K562 (cell line): Measurements from ENCODE around the gene TRIM65. TPM values are rescaled to one million over a fixed set of nuclear protein-coding genes. Genes with fewer than 3 reads are reported as not detected.
A peak's percentile ranks its signal among the peaks of the same experiment; 100 is the strongest.

Experiments used
- NFIX ChIP-seq: fragments of 250-450 bp; sonication (Bioruptor Pico); IDR thresholded peaks from 2 replicates; pipeline ENCODE4 v1.4.0; 2020; ENCODE audit warnings: low read depth, mild to moderate bottlenecking, moderate library complexity
- SMAD4 ChIP-seq: fragments of 250-450 bp; sonication (Bioruptor Pico); conservative IDR thresholded peaks from 2 replicates; pipeline ENCODE4 v1.8.0; 2021; ENCODE audit warnings: inconsistent platforms, mild to moderate bottlenecking, moderate library complexity
- ZNF274 ChIP-seq: IDR thresholded peaks from 2 replicates; pipeline ENCODE4 v1.6.1; 2011; ENCODE audit warnings: low read depth, mild to moderate bottlenecking, low read length, moderate library complexity, borderline replicate concordance
- polyA plus RNA-seq, 8 experiments: library from polyadenylated mRNA; depleted of rRNA in 4 of 8; stranded (reverse) in 5 of 8; unstranded in 3 of 8; fragments of >200 nt; fragmentation: Nextera tagmentation in 2 of 8; fragmentation: Illumina TruSeq in 1 of 8; extraction: Ambion mirVana in 2 of 8; extraction: Trizol in 1 of 8; gene quantifications; 2 replicates each; pipeline versions ENCODE4 v1.2.1 to v1.2.3, GENCODE V29; 2011 to 2014; ENCODE audit warnings: inconsistent platforms in 1 of 8, missing spikeins in 1 of 8
- total RNA-seq, 7 experiments: library from RNA; depleted of rRNA in 6 of 7; stranded (reverse); fragments of >200 nt in 6 of 7; fragmentation: Illumina TruSeq in 2 of 7; extraction: Trizol in 2 of 7; gene quantifications; 2 replicates each; pipeline versions ENCODE4 v1.2.1 to v1.2.3, GENCODE V29; 2011 to 2021; ENCODE audit warnings: low replicate concordance in 1 of 7
- TF ChIP-seq, protein P1 (sequence below): fragments of 150-350 bp; IDR thresholded peaks from 2 replicates; pipeline ENCODE4 v1.6.1; 2014; ENCODE audit warnings: low read depth, mild to moderate bottlenecking, low read length, borderline replicate concordance
- TF ChIP-seq, protein P2 (sequence below): sonication (generic); formaldehyde crosslinking; IDR thresholded peaks from 2 replicates; pipeline ENCODE4 v1.8.0; 2022; ENCODE audit warnings: mild to moderate bottlenecking, missing genetic modification reagents
- TF ChIP-seq, protein P3 (sequence below): fragments of 250-450 bp; sonication (Bioruptor Pico); IDR thresholded peaks from 2 replicates; pipeline ENCODE4 v1.5.0; 2021; ENCODE audit warnings: mild to moderate bottlenecking, moderate library complexity
- TF ChIP-seq, protein P4 (sequence below): sonication (generic); formaldehyde crosslinking; IDR thresholded peaks from 2 replicates; pipeline ENCODE4 v1.8.0; 2022; ENCODE audit warnings: mild to moderate bottlenecking, missing genetic modification reagents
- TF ChIP-seq, protein P5 (sequence below): fragments of 450-650 bp; IDR thresholded peaks from 2 replicates; pipeline ENCODE4 v1.6.1; 2016; ENCODE audit warnings: missing biosample characterization, missing genetic modification characterization

Gene TRIM65
- total and polyA plus RNA-seq, 9 of the 15 experiments (the other 6 are each of a cell fraction or from before 2014, with no cell fraction given): 2.8 to 45.7 (median 22.9) TPM

DNA sequence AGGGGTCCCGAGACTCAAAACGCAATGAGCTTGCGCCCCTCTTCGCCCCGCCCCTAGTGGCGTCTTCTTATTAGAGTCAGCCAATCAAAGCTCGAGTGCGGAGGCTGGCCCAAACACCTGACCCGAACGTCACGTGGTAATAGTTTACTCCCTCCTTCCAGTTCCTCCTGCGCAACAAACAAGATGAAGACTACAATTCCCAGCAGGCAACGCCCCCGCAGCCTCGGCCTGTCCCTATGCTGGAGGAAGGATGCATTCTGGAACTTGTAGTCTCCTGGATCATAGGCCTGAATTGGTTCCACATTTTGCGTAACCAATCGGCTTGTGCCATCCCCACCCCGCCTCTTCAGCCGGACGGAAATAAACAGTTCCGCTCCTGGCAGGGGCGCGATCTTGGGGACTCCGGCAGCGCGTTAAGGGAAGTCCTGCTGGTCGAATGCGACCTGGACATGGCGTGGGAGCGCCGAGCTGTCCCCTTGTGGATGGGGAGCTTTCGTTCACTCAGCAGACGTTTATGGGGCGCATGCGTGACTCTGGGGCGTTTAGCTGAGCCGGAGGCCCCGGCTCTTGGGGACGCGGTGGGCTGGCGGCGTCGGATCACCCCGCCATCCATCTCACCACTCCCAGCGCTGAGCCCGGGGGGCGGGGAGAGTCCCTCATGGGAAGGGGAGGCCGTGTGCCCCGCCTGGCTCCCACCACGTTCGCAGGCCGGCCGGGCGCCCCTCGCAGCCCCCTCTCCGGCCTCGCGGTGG is 41.3 kb downstream of the TRIM65 start, which contains the start of gene WBP2 (continued):
- TF ChIP-seq, protein P1, sequence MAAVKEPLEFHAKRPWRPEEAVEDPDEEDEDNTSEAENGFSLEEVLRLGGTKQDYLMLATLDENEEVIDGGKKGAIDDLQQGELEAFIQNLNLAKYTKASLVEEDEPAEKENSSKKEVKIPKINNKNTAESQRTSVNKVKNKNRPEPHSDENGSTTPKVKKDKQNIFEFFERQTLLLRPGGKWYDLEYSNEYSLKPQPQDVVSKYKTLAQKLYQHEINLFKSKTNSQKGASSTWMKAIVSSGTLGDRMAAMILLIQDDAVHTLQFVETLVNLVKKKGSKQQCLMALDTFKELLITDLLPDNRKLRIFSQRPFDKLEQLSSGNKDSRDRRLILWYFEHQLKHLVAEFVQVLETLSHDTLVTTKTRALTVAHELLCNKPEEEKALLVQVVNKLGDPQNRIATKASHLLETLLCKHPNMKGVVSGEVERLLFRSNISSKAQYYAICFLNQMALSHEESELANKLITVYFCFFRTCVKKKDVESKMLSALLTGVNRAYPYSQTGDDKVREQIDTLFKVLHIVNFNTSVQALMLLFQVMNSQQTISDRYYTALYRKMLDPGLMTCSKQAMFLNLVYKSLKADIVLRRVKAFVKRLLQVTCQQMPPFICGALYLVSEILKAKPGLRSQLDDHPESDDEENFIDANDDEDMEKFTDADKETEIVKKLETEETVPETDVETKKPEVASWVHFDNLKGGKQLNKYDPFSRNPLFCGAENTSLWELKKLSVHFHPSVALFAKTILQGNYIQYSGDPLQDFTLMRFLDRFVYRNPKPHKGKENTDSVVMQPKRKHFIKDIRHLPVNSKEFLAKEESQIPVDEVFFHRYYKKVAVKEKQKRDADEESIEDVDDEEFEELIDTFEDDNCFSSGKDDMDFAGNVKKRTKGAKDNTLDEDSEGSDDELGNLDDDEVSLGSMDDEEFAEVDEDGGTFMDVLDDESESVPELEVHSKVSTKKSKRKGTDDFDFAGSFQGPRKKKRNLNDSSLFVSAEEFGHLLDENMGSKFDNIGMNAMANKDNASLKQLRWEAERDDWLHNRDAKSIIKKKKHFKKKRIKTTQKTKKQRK: 0 out of 2 replicates have a peak, but pooled peaks have one; percentile 30
- TF ChIP-seq, protein P2, sequence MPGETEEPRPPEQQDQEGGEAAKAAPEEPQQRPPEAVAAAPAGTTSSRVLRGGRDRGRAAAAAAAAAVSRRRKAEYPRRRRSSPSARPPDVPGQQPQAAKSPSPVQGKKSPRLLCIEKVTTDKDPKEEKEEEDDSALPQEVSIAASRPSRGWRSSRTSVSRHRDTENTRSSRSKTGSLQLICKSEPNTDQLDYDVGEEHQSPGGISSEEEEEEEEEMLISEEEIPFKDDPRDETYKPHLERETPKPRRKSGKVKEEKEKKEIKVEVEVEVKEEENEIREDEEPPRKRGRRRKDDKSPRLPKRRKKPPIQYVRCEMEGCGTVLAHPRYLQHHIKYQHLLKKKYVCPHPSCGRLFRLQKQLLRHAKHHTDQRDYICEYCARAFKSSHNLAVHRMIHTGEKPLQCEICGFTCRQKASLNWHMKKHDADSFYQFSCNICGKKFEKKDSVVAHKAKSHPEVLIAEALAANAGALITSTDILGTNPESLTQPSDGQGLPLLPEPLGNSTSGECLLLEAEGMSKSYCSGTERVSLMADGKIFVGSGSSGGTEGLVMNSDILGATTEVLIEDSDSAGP (CRISPR knock-in tag): no peak
- TF ChIP-seq NFIX (no peak), ZNF274 (no peak), SMAD4 (CRISPR knock-in tag) (no peak)
- TF ChIP-seq, protein P3, sequence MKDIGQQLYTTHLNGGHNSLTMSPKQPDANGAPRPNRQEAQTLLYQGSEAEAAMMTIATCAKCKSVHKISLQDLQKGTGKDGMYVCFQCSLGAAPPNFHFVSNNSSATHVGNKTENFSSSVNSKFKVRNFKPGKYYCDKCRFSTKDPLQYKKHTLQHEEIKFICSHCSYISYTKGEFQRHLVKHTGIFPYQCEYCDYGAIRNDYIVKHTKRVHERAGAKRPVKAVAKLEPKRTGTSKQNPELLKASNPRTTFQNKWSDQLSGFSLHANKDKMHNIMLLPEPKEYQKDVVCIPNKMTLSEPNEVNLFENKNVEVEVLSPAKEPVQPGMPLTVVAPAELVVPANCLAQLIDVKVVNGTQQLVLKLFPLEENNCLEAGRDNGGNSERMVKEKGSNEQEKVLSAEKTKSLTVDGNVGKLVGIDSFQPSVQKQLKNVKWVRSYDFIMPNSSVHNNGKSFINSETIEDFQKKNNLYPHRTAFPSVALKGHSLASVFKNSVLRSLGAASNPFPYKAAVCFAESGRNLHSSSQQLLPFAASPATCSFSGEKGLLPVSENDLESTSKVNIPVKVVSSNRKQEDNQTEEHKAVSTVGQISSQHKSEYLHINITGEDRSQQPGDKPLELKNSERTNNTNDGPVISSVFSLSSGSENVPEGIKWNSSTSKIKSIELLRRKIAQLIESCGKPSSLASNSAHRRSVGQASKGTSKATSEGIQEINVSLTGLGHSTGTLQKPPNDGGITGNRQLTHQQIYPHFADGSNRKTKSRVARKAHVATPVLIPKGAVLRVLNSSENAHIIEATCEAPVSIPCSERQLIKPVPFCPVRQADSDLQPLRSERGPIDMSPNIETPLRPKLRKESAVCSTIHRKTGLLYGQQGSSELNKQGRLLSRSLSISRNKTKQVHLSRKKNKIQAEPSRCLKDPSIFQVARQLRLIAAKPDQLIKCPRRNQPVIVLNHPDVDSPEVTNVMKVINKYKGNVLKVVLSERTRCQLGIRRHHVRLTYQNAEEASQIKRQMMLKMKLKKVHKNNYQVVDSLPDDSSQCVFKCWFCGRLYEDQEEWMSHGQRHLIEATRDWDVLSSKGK (CRISPR knock-in tag): no peak
- TF ChIP-seq, protein P4, sequence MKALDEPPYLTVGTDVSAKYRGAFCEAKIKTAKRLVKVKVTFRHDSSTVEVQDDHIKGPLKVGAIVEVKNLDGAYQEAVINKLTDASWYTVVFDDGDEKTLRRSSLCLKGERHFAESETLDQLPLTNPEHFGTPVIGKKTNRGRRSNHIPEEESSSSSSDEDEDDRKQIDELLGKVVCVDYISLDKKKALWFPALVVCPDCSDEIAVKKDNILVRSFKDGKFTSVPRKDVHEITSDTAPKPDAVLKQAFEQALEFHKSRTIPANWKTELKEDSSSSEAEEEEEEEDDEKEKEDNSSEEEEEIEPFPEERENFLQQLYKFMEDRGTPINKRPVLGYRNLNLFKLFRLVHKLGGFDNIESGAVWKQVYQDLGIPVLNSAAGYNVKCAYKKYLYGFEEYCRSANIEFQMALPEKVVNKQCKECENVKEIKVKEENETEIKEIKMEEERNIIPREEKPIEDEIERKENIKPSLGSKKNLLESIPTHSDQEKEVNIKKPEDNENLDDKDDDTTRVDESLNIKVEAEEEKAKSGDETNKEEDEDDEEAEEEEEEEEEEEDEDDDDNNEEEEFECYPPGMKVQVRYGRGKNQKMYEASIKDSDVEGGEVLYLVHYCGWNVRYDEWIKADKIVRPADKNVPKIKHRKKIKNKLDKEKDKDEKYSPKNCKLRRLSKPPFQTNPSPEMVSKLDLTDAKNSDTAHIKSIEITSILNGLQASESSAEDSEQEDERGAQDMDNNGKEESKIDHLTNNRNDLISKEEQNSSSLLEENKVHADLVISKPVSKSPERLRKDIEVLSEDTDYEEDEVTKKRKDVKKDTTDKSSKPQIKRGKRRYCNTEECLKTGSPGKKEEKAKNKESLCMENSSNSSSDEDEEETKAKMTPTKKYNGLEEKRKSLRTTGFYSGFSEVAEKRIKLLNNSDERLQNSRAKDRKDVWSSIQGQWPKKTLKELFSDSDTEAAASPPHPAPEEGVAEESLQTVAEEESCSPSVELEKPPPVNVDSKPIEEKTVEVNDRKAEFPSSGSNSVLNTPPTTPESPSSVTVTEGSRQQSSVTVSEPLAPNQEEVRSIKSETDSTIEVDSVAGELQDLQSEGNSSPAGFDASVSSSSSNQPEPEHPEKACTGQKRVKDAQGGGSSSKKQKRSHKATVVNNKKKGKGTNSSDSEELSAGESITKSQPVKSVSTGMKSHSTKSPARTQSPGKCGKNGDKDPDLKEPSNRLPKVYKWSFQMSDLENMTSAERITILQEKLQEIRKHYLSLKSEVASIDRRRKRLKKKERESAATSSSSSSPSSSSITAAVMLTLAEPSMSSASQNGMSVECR: peak; percentile 95
- TF ChIP-seq, protein P5, sequence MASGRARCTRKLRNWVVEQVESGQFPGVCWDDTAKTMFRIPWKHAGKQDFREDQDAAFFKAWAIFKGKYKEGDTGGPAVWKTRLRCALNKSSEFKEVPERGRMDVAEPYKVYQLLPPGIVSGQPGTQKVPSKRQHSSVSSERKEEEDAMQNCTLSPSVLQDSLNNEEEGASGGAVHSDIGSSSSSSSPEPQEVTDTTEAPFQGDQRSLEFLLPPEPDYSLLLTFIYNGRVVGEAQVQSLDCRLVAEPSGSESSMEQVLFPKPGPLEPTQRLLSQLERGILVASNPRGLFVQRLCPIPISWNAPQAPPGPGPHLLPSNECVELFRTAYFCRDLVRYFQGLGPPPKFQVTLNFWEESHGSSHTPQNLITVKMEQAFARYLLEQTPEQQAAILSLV (tag): no peak
